Neuronal stem cell (in vitro differentiated cells): ENCODE data around the gene PICK1.

ENCODE experiments used
- DNase-seq: peaks from one replicate; pipeline ENCODE4 v3.0.0-alpha.2; 2013; ENCODE audit warnings: low spot score
- H2AFZ ChIP-seq: one replicate; pipeline ENCODE4 v1.6.1; 2013; ENCODE audit warnings: mild to moderate bottlenecking, low read length, inconsistent platforms
- H2AK5ac ChIP-seq: 2 replicates; pipeline ENCODE4 v1.6.1; 2013; ENCODE audit warnings: low read depth, mild to moderate bottlenecking, inconsistent platforms, low read length, moderate library complexity, mixed read lengths
- H2BK120ac ChIP-seq: 2 replicates; pipeline ENCODE4 v1.6.1; 2013; ENCODE audit warnings: low read depth, mild to moderate bottlenecking, inconsistent platforms, low read length, moderate library complexity, mixed read lengths
- H2BK12ac ChIP-seq: one replicate; pipeline ENCODE4 v1.6.1; 2013; ENCODE audit warnings: low read length, inconsistent platforms
- H2BK15ac ChIP-seq: 2 replicates; pipeline ENCODE4 v1.6.1; 2013; ENCODE audit warnings: mild to moderate bottlenecking, low read length, inconsistent platforms, mixed read lengths
- H2BK5ac ChIP-seq: one replicate; pipeline ENCODE4 v1.6.1; 2013; ENCODE audit warnings: inconsistent platforms, mild to moderate bottlenecking, low read length, moderate library complexity
- H3K14ac ChIP-seq: one replicate; pipeline ENCODE4 v1.6.1; 2013; ENCODE audit warnings: low read length, inconsistent platforms
- H3K18ac ChIP-seq: 2 replicates; pipeline ENCODE4 v1.6.1; 2013; ENCODE audit warnings: low read length, inconsistent platforms
- H3K23ac ChIP-seq: 2 replicates; pipeline ENCODE4 v1.6.1; 2013; ENCODE audit warnings: low read depth, mild to moderate bottlenecking, mixed read lengths, low read length, inconsistent platforms; ENCODE audit not compliant: poor library complexity
- H3K27ac ChIP-seq: replicated peaks from 3 replicates; pipeline ENCODE4 v1.5.1; 2013; ENCODE audit warnings: low read length, inconsistent platforms
- H3K27me3 ChIP-seq, 3 experiments: 2 replicates each; pipeline ENCODE4 v1.6.1; 2013; ENCODE audit warnings: low read length in 3 of 3, mild to moderate bottlenecking in 2 of 3, inconsistent platforms in 1 of 3, low read depth in 1 of 3, mixed read lengths in 1 of 3, moderate library complexity in 1 of 3; ENCODE audit not compliant: control insufficient read depth in 3 of 3, insufficient read depth in 3 of 3
- H3K36me3 ChIP-seq, 2 donors: replicated peaks in 1 of 2; 2 replicates each; pipeline ENCODE4 v1.6.1; 2013; ENCODE audit warnings: low read length in 2 of 2; ENCODE audit not compliant: control insufficient read depth in 2 of 2, insufficient read depth in 2 of 2
- H3K4ac ChIP-seq: 2 replicates; pipeline ENCODE4 v1.6.1; 2013; ENCODE audit warnings: inconsistent platforms, mild to moderate bottlenecking, low read length, moderate library complexity
- H3K4me1 ChIP-seq, 2 donors: 1 replicate in 1 of 2; 2 replicates in 1 of 2; pipeline ENCODE4 v1.6.1; 2013; ENCODE audit warnings: low read length in 2 of 2, low read depth in 1 of 2; ENCODE audit not compliant: control insufficient read depth in 2 of 2, insufficient read depth in 1 of 2
- H3K4me2 ChIP-seq: one replicate; pipeline ENCODE4 v1.6.1; 2013; ENCODE audit warnings: mild to moderate bottlenecking, low read length, inconsistent platforms; ENCODE audit not compliant: insufficient read depth, poor library complexity, severe bottlenecking
- H3K4me3 ChIP-seq, 2 donors: 2 replicates each; pipeline ENCODE4 v1.5.1; 2013; ENCODE audit warnings: low read length in 2 of 2, mild to moderate bottlenecking in 2 of 2, inconsistent platforms in 1 of 2, moderate library complexity in 1 of 2
- H3K79me1 ChIP-seq: one replicate; pipeline ENCODE4 v1.6.1; 2013; ENCODE audit warnings: low read depth, mild to moderate bottlenecking, inconsistent platforms, low read length, moderate library complexity
- H3K9ac ChIP-seq: one replicate; pipeline ENCODE4 v1.6.1; 2013; ENCODE audit warnings: mild to moderate bottlenecking, low read depth, low read length, inconsistent platforms; ENCODE audit not compliant: poor library complexity
- H3K9me3 ChIP-seq, 2 donors: replicated peaks in 1 of 2; 2 replicates each; pipeline versions ENCODE3 to v1.6.1; 2013; ENCODE audit warnings: low read length in 2 of 2, mild to moderate bottlenecking in 2 of 2, inconsistent platforms in 1 of 2, low read depth in 1 of 2, mixed read lengths in 1 of 2, moderate library complexity in 1 of 2; ENCODE audit not compliant: control insufficient read depth in 2 of 2, insufficient read depth in 1 of 2
- H4K8ac ChIP-seq: one replicate; pipeline ENCODE4 v1.6.1; 2013; ENCODE audit warnings: low read depth, mild to moderate bottlenecking, inconsistent platforms, low read length, moderate library complexity
- H4K91ac ChIP-seq: one replicate; pipeline ENCODE4 v1.6.1; 2013; ENCODE audit warnings: low read length, low read depth, mild to moderate bottlenecking, inconsistent platforms; ENCODE audit not compliant: poor library complexity
- WGBS, 2 donors: extraction: QIAGEN DNeasy Blood & Tissue Kit; methylation state at CpG; one replicate each; pipeline ENCODE4 v1.1.7; 2013; ENCODE audit warnings: missing lambda C conversion rate in 2 of 2, mixed read lengths in 1 of 2; ENCODE audit not compliant: insufficient read length in 2 of 2, insufficient replicate concordance in 1 of 2; ENCODE audit errors: extremely low coverage in 2 of 2; 5-methylcytosine and 5-hydroxymethylcytosine counted together

The PICK1 gene

GRCh38 chr22:38111925-38112355 is 54.7 kb downstream of the PICK1 start:
- Histone ChIP-seq H4K8ac (no peak overlapping the region), H3K18ac (no peak overlapping the region), H2BK120ac (no peak overlapping the region), H3K4me3 (no peak overlapping the region), H3K4me2 (no peak overlapping the region), H3K4me1 (peaks cover 2% of the 10 kb centered on the region in 2 donors), H2BK15ac (no peak overlapping the region), H2BK12ac (no peak overlapping the region), H3K27me3 (no peaks in the 10 kb centered on the region), H2AFZ (no peak overlapping the region), H4K91ac (no peak overlapping the region), H3K79me1 (no peaks in the 10 kb centered on the region), H3K9ac (peak overlapping the region; percentile 44), H3K9me3 (no peaks in the 10 kb centered on the region), H3K27ac (no peak overlapping the region), H2AK5ac (peak overlapping the region; percentile 11), H3K4ac (no peak overlapping the region), H3K23ac (no peak overlapping the region), H2BK5ac (peak overlapping the region; percentile 60), H3K36me3 (no peaks in the 10 kb centered on the region), H3K14ac (no peak overlapping the region)
- WGBS, 2 donors = no CpG with 5 or more reads among the region's 11 CpGs
- DNase-seq = no peak

GRCh38 chr22:38112381-38112780 is 55.2 kb downstream of the PICK1 start:
- no peak overlapping the region for H2BK120ac ChIP-seq
- WGBS, 2 donors = no CpG with 5 or more reads among the region's 22 CpGs
- H3K4ac ChIP-seq = no peak overlapping the region
- peaks cover 2% of the 10 kb centered on the region in 2 donors for H3K4me1 ChIP-seq
- no peak overlapping the region for H2BK15ac ChIP-seq
- H3K23ac ChIP-seq = no peak overlapping the region
- H2AFZ ChIP-seq = no peak overlapping the region
- no peak overlapping the region for H3K18ac ChIP-seq
- peak overlapping the region; percentile 60 for H2BK5ac ChIP-seq
- no peak overlapping the region for H3K14ac ChIP-seq
- H4K8ac ChIP-seq = no peak overlapping the region
- H4K91ac ChIP-seq = no peak overlapping the region
- no peak overlapping the region for H3K4me3 ChIP-seq
- H3K36me3 ChIP-seq = no peaks in the 10 kb centered on the region
- no peak overlapping the region for H3K9ac ChIP-seq
- H2BK12ac ChIP-seq = no peak overlapping the region
- no peak overlapping the region for H3K27ac ChIP-seq
- H2AK5ac ChIP-seq = peak overlapping the region; percentile 11
- no peaks in the 10 kb centered on the region for H3K79me1 ChIP-seq
- H3K4me2 ChIP-seq = no peak overlapping the region
- no peaks in the 10 kb centered on the region for H3K9me3 ChIP-seq
- no peak for DNase-seq
- H3K27me3 ChIP-seq = no peaks in the 10 kb centered on the region

- H3K14ac ChIP-seq = peak overlapping the region; percentile 84
- peak; percentile 71 for DNase-seq
- H3K4me2 ChIP-seq = no peak overlapping the region
- peak overlapping the region; percentile 67 for H3K9ac ChIP-seq
- H3K27ac ChIP-seq = no peak overlapping the region
- H3K9me3 ChIP-seq = no peaks in the 10 kb centered on the region
- H3K27me3 ChIP-seq = no peaks in the 10 kb centered on the region
- peak overlapping the region; percentile 23 for H3K4ac ChIP-seq
- peak overlapping the region; percentile 64 for H4K91ac ChIP-seq
- no peaks in the 10 kb centered on the region for H3K79me1 ChIP-seq
- peak overlapping the region; percentile 94 for H2AK5ac ChIP-seq
- H2BK12ac ChIP-seq = peak overlapping the region; percentile 67
- peak overlapping the region; percentile 54 for H2BK120ac ChIP-seq
- H3K4me3 ChIP-seq = no peak overlapping the region
- H2BK5ac ChIP-seq = peak overlapping the region; percentile 91
- H3K4me1 ChIP-seq = peaks cover 2% of the 10 kb centered on the region in 2 donors
- peak overlapping the region; percentile 93 for H3K23ac ChIP-seq
- no peaks in the 10 kb centered on the region for H3K36me3 ChIP-seq
- H3K18ac ChIP-seq = peak overlapping the region; percentile 93
- H4K8ac ChIP-seq = no peak overlapping the region
- peak overlapping the region; percentile 85 for H2AFZ ChIP-seq
- no CpG with 5 or more reads among the region's 32 CpGs for WGBS, 2 donors
- peak overlapping the region; percentile 79 for H2BK15ac ChIP-seq
Observed at GRCh38 chr22:38114484-38115398, 57.5 kb downstream of the PICK1 start.

- H4K8ac ChIP-seq = no peak overlapping the region
- no peaks in the 10 kb centered on the region for H3K79me1 ChIP-seq
- no peak overlapping the region for H3K4me3 ChIP-seq
- H3K4me2 ChIP-seq = no peak overlapping the region
- DNase-seq = no peak
- no peak overlapping the region for H3K9ac ChIP-seq
- no peaks in the 10 kb centered on the region for H3K27me3 ChIP-seq
- H3K4me1 ChIP-seq = peaks cover 0 to 2% of the 10 kb centered on the region in 2 donors
- H3K23ac ChIP-seq = peak overlapping the region; percentile 93
- no peak overlapping the region for H3K4ac ChIP-seq
- peak overlapping the region; percentile 91 for H2BK5ac ChIP-seq
- peak overlapping the region; percentile 93 for H3K18ac ChIP-seq
- WGBS, 2 donors = no CpG with 5 or more reads among the region's 31 CpGs
- peak overlapping the region; percentile 84 for H3K14ac ChIP-seq
- H2BK120ac ChIP-seq = peak overlapping the region; percentile 54
- H3K9me3 ChIP-seq = no peaks in the 10 kb centered on the region
- no peak overlapping the region for H3K27ac ChIP-seq
- no peak overlapping the region for H2BK12ac ChIP-seq
- H4K91ac ChIP-seq = peak overlapping the region; percentile 64
- H2BK15ac ChIP-seq = no peak overlapping the region
- H2AFZ ChIP-seq = no peak overlapping the region
- no peaks in the 10 kb centered on the region for H3K36me3 ChIP-seq
- H2AK5ac ChIP-seq = peak overlapping the region; percentile 94
Observed at GRCh38 chr22:38115423-38116205, 58.4 kb downstream of the PICK1 start.
